ENCODE results near the gene KLHL2.

GRCh38 chr4:165207431-165208220 is at the start of gene KLHL2:
- TF ChIP-seq CTCF (conservative IDR thresholded peaks at IDR 0.05; ENCODE audit: low read depth in 2 of 2) (no peak), REST (IDR thresholded peaks at IDR 0.05; ENCODE audit: unreplicated experiment) (no peak), EZH2 (IDR thresholded peaks at IDR 0.05; ENCODE audit: low read depth, unreplicated experiment) (no peak)

Measured in GM23338 (cell line).